SU-DHL-6 (cell line): ENCODE data around the gene PIEZO1.

ENCODE experiments used
- H2AFZ ChIP-seq: fragments of 200-600 bp; sonication (generic); 2 replicates; pipeline ENCODE4 v1.6.1; 2014; ENCODE audit warnings: low read depth, mild to moderate bottlenecking, moderate library complexity, mixed read lengths, antibody characterized with exemption, low read length; ENCODE audit not compliant: severe bottlenecking
- H3F3A ChIP-seq: fragments of 200-600 bp; shearing (Covaris generic); 2 replicates; pipeline ENCODE4 v1.6.0; 2016; ENCODE audit warnings: antibody characterized with exemption, mild to moderate bottlenecking; ENCODE audit not compliant: insufficient read depth
- H3K27ac ChIP-seq: fragments of 200-600 bp; sonication (generic); 2 replicates; pipeline ENCODE4 v1.5.1; 2016; ENCODE audit warnings: low read depth, mild to moderate bottlenecking, low read length, moderate library complexity, mixed read lengths
- H3K27me3 ChIP-seq: fragments of 200-600 bp; sonication (generic), shearing (Covaris generic); 2 replicates; pipeline ENCODE4 v1.6.0; 2014; ENCODE audit warnings: mild to moderate bottlenecking, low read length
- H3K36me3 ChIP-seq: fragments of 200-600 bp; sonication (generic); 2 replicates; pipeline ENCODE4 v1.6.1; 2014; ENCODE audit warnings: mild to moderate bottlenecking, low read length, mixed read lengths
- H3K4me2 ChIP-seq: fragments of 300-600, 200-600 bp; shearing (Covaris generic), sonication (generic); 2 replicates; pipeline ENCODE4 v1.6.0; 2014; ENCODE audit warnings: low read length, low read depth, mild to moderate bottlenecking; ENCODE audit not compliant: poor library complexity, severe bottlenecking
- H3K4me3 ChIP-seq: fragments of 200-600 bp; sonication (generic); 2 replicates; pipeline ENCODE4 v1.5.1; 2014; ENCODE audit warnings: antibody characterized with exemption, low read length, mild to moderate bottlenecking, mixed read lengths; ENCODE audit not compliant: insufficient read depth, poor library complexity, severe bottlenecking
- H3K79me2 ChIP-seq: fragments of 200-600 bp; sonication (generic); 2 replicates; pipeline ENCODE4 v1.6.1; 2014; ENCODE audit warnings: mild to moderate bottlenecking, low read length, moderate library complexity; ENCODE audit not compliant: insufficient read depth
- H3K9ac ChIP-seq: fragments of 200-600 bp; sonication (generic); 2 replicates; pipeline ENCODE4 v1.7.0; 2014; ENCODE audit warnings: mild to moderate bottlenecking, low read length
- H3K9me2 ChIP-seq: fragments of 200-600 bp; sonication (generic); replicated peaks from 2 replicates; pipeline ENCODE4 v1.6.1; 2014; ENCODE audit warnings: low read length; ENCODE audit not compliant: insufficient read depth
- H3K9me3 ChIP-seq: fragments of 200-600 bp; sonication (generic); 2 replicates; pipeline ENCODE4 v1.6.1; 2014; ENCODE audit warnings: low read length, mixed read lengths; ENCODE audit not compliant: insufficient read depth
- H4K20me1 ChIP-seq: fragments of 200-600 bp; sonication (generic); 2 replicates; pipeline ENCODE4 v1.6.1; 2014; ENCODE audit warnings: low read depth, mild to moderate bottlenecking, antibody characterized with exemption, low read length, moderate library complexity, mixed read lengths
- EZH2phosphoT487 ChIP-seq: fragments of 200-600 bp; sonication (generic), shearing (Covaris generic); conservative IDR thresholded peaks from 2 replicates; pipeline ENCODE4 v1.6.1; 2018; ENCODE audit warnings: mild to moderate bottlenecking, antibody characterized with exemption, low read length, moderate library complexity, mixed read lengths
- TF ChIP-seq, protein P1 (sequence below): fragments of 200-600 bp; sonication (generic); IDR thresholded peaks from one replicate; pipeline ENCODE4 v1.5.1; 2017; ENCODE audit warnings: antibody characterized with exemption, mild to moderate bottlenecking, low read length, moderate library complexity; ENCODE audit not compliant: insufficient read depth, poor library complexity, severe bottlenecking

PIEZO1 gene

DNA sequence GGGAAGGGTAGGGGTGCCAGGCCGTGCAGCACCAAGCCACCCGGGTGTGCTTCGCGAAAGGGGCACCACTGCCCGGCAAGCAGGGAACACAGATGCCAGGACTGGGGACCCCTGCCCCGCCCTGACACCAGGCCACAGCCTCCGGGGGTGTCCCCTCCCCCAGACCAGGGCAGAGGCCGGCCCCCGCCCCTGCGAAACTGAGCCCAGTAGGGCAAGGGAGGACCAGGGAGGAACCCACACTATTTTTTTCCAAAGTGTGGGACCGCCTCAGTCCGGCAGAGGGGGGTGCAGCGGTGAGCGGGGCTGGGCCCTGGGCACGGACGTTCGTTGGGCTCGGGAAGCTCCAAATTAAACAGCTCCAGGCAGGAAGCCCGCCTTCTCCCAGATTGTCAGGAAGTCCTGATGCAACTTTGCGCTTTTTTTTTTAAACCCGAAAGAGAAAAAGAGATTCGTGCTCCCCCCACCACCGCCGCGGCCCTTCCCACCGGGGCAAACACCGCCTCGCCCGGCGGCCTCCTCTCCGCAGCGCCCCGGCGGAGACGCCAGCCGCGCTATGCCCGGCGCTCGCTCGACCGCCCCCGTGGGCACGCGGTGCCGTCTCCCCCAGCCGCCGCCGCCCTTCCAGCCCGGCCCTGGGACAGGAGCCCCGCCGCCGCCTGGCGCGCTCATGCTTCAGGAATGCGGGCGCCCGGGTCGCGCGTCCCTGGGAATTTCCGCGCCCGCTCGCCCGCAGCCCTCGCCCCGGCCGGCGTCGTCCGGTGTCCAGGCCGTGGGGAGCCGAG, 755 bp downstream of the PIEZO1 start:
- Histone ChIP-seq H3K4me3 (peak overlapping the region; percentile 26), H3K4me2 (peak overlapping the region; percentile 55), H3F3A (no peaks in the 10 kb centered on the region), H3K27me3 (no peaks in the 10 kb centered on the region), H3K9me2 (no peaks in the 10 kb centered on the region), H3K36me3 (no peaks in the 10 kb centered on the region), H3K27ac (no peak overlapping the region), H3K9me3 (no peaks in the 10 kb centered on the region), H4K20me1 (no peaks in the 10 kb centered on the region), H2AFZ (no peak overlapping the region), H3K9ac (peak overlapping the region; percentile 26; the same call in 1 of the 2 replicates), H3K79me2 (no peaks in the 10 kb centered on the region)
- TF ChIP-seq EZH2phosphoT487, result 0 out of 2 replicates have a peak, but pooled peaks have one; percentile 13
- TF ChIP-seq, protein P1, sequence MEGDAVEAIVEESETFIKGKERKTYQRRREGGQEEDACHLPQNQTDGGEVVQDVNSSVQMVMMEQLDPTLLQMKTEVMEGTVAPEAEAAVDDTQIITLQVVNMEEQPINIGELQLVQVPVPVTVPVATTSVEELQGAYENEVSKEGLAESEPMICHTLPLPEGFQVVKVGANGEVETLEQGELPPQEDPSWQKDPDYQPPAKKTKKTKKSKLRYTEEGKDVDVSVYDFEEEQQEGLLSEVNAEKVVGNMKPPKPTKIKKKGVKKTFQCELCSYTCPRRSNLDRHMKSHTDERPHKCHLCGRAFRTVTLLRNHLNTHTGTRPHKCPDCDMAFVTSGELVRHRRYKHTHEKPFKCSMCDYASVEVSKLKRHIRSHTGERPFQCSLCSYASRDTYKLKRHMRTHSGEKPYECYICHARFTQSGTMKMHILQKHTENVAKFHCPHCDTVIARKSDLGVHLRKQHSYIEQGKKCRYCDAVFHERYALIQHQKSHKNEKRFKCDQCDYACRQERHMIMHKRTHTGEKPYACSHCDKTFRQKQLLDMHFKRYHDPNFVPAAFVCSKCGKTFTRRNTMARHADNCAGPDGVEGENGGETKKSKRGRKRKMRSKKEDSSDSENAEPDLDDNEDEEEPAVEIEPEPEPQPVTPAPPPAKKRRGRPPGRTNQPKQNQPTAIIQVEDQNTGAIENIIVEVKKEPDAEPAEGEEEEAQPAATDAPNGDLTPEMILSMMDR, result no peak

DNA sequence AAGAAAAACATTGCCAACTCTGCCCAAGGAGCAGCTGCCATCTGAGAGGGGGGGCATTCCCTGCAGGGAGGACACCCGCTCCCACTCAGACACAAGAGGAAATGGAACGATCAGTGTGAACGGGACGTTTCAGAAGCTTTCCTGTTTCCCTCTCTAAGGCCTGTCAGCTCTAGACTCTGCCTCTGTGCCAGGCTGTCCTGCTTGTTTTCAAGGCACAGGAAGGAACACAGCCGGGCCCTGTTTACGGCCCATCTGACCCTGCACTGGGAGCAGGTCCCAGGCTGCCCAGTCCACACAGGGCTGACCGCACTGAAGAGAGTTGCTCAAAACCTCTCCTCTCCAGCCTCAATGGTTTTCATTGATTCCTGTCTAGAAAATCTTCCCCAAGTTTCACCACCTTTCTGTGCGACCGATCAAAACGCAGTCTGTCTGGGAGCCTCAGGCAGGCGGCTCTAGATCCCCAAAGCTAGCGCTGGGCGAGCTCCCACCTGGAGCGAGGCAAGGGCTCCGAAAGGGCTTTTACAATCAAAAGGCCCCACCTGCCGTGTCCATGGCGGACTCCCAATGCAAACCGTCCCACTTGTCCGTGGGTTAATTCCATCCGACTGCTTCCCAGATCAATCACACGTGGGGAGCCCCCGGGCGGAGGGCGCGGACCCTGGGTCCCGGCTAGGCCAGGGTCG, 1.5 kb downstream of the PIEZO1 start:
- H3K27ac ChIP-seq, result no peak overlapping the region
- H3K9me3 ChIP-seq, result no peaks in the 10 kb centered on the region
- H3K36me3 ChIP-seq, result no peaks in the 10 kb centered on the region
- H3K27me3 ChIP-seq, result no peaks in the 10 kb centered on the region
- TF ChIP-seq EZH2phosphoT487, result no peak
- TF ChIP-seq, protein P1, result no peak
- no peak overlapping the region for H2AFZ ChIP-seq
- H3K9ac ChIP-seq, result no peak overlapping the region
- H3K4me2 ChIP-seq, result no peak overlapping the region
- no peaks in the 10 kb centered on the region for H3K9me2 ChIP-seq
- H3F3A ChIP-seq, result no peaks in the 10 kb centered on the region
- H3K79me2 ChIP-seq, result no peaks in the 10 kb centered on the region
- H3K4me3 ChIP-seq, result no peak overlapping the region
- H4K20me1 ChIP-seq, result no peaks in the 10 kb centered on the region

DNA sequence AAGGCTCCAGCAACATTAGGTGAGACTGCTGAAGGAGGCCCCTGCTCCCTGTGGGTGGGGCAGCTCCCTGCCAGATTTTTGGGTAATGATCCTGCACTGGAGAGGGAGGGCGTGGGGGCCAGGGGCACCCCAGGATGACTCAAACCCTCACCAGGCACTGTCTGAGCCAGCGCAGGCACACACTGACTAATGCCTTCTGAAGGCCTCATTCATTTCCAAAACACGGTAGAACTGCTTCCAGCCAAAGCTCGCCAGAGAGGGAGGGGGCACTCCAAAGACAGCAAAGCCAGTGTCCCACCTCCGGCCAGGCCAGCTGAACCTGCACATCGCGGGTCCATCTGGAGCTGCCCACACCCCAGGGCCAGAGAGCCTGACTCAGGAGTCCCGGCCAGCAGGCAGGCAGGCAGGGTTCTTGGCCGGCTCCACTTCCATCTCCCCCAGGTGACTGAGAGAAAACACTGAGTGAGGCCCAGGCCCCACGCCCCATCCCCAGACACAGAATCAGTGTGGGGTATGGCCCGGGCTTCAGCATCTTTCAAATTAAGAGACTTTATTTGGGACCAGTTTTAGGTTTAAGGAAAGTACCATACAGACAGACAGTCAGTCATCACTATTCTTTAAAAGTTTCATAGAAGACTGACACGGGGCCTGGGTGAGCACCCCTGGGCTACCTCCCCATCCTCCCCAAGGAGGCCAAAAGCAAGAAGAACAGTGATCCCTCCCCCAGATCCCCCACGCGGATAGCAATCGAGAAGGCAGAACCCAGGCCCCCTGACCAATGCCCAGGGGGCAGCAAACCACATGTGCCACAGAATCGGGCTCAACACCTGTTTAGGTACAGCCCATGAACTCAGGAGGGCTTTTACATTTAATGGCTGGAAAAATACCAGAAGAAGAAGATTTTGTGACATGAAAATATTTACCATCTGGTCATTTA, 2.3 kb downstream of the PIEZO1 start:
- TF ChIP-seq EZH2phosphoT487, result no peak
- TF ChIP-seq, protein P1, result no peak
- Histone ChIP-seq H3K27me3 (no peaks in the 10 kb centered on the region), H3F3A (no peaks in the 10 kb centered on the region), H3K27ac (no peak overlapping the region), H3K79me2 (no peaks in the 10 kb centered on the region), H3K9ac (no peak overlapping the region), H3K9me2 (no peaks in the 10 kb centered on the region), H3K9me3 (no peaks in the 10 kb centered on the region), H3K36me3 (no peaks in the 10 kb centered on the region), H4K20me1 (no peaks in the 10 kb centered on the region), H2AFZ (no peak overlapping the region), H3K4me3 (no peak overlapping the region), H3K4me2 (no peak overlapping the region)
